A549 treated with CORT108297 at 1 μM for 4 hours (cell line): ENCODE results near the gene SMCO4. TPM values are rescaled to one million over a fixed set of nuclear protein-coding genes. Genes with fewer than 3 reads are reported as not detected.

Experiments
- total RNA-seq: library from RNA; stranded (reverse); fragments of 200-300 nt; extraction: Qiagen RNA extraction; gene quantifications from 5 replicates; pipeline ENCODE4 v1.2.3, GENCODE V29; 2022

SMCO4 gene, protein sequence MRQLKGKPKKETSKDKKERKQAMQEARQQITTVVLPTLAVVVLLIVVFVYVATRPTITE
- 14.0 to 20.2 TPM (median 18.5 TPM) in 5 replicates for total RNA-seq

DNA sequence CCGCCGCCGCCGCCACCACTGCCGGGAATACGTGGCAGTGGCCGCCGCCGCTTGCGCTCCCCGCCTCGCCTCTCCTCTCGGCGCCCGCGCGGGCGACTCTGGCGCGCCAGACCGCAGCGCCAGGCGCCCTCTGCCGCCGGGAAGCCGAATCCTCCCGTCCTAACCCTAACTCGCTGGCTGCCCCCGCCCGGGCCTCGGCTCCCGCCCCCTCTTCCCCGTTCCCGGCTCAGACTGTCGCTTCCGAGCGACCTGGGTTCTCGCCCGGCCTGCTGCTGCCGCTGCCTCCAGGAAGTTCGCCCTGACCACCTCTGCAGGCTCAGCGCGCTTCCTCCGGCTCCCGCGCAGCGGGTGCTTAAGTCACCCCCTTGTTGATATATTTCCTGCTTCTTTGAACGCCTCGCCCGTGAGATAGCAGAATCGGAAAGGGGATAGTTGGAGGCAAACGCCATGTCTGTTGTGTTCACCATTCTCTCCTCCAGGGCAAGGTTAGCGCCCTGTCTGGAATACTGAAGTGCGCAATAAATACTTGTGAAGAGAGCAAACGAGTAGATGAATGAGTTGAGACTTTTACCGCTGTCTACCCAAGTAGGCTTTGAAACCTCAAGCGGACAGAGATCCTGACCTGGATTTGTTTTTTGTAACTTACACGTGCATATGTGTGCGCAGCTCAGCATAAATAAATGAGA, at the start of gene SMCO4:
Gene SMCO4, minus strand, starts transcription at position 100 of the 686 bp plus-strand sequence. CDS start 64,202 bp downstream, outside the sequence.

Other genes with a start within 250 kb of the SMCO4 start
- gene DEUP1, start 212.6 kb downstream of the SMCO4 start, total RNA-seq = not detected in 5 replicates
- gene CEP295, start 118.3 kb upstream of the SMCO4 start, total RNA-seq = 5.5 to 8.8 TPM (median 6.4 TPM) in 5 replicates
- 90.8 to 99.9 TPM (median 94.6 TPM) in 5 replicates for gene TAF1D, start 198.1 kb upstream of the SMCO4 start, total RNA-seq
- 10.5 to 14.5 TPM (median 11.7 TPM) in 5 replicates for gene C11orf54, start 198.3 kb upstream of the SMCO4 start, total RNA-seq
- gene MED17, start 240.9 kb upstream of the SMCO4 start, total RNA-seq = 20.0 to 22.5 TPM (median 20.8 TPM) in 5 replicates